Occipital lobe (tissue), 2 donors: ENCODE measurements around the gene SEBOX. TPM values are rescaled to one million over a fixed set of nuclear protein-coding genes. Genes with fewer than 3 reads are reported as not detected.
"Not testable (repeated sequence)": the region's sequence is repeated elsewhere in the genome, so short reads cannot be mapped to it uniquely, and the experiment has no call there.

Source experiments
- DNase-seq: peaks from one replicate; lab custom pipeline; 2025; lab: John Stamatoyannopoulos, UW
- total RNA-seq: library from RNA; depleted of rRNA; stranded (reverse); fragments of >200 nt; gene quantifications from one replicate; pipeline ENCODE4 v1.2.3, GENCODE V29; 2014

SEBOX gene
- total RNA-seq, 1 donor from 2014 or later, result not detected

GRCh38 chr17:28341516-28341915 lies 23.5 kb downstream of the SEBOX start:
- no peak for DNase-seq

DNA sequence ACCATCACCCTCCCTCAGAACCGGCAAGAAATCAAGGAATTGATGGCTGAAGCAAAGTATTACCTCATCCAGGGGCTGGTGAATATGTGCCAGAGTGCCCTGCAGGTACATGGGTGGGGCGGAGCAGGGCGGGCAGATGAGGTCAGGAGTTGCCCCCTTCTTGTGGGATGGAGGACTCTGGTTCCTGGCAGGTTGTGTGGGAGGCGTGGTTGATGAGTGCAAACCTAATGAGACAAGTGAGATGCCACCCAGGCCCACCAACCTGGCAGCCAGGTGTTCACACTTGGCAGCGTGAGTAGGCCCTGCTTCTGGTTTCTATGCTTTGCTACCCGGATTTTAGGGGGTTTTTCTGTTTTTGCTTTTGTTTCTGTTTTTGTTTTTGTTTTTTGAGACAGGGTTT lies 24.6 kb downstream of the SEBOX start:
- no peak for DNase-seq

DNA sequence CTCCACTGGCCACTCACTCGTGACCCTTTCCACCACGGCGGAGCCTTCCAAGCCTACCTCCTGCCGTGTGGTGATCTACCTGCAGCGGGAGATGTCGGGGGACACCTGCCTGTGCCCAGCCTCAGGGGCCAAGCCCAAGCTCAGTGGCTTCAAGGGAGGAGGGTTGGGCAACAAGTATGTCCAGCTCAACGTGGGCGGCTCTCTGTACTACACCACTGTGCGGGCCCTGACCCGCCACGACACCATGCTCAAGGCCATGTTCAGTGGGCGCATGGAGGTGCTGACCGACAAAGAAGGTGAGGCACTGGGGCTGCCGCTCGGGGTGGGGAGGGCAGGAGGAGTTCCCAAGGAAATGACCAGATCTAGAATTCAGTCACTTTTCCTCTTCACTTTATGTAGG lies 25.6 kb downstream of the SEBOX start:
- no peak for DNase-seq

GRCh38 chr17:28338769-28339212 lies 26.2 kb downstream of the SEBOX start:
- not testable (repeated sequence) for DNase-seq

GRCh38 chr17:28338056-28338768 lies 26.8 kb downstream of the SEBOX start:
- DNase-seq, result no peak

DNA sequence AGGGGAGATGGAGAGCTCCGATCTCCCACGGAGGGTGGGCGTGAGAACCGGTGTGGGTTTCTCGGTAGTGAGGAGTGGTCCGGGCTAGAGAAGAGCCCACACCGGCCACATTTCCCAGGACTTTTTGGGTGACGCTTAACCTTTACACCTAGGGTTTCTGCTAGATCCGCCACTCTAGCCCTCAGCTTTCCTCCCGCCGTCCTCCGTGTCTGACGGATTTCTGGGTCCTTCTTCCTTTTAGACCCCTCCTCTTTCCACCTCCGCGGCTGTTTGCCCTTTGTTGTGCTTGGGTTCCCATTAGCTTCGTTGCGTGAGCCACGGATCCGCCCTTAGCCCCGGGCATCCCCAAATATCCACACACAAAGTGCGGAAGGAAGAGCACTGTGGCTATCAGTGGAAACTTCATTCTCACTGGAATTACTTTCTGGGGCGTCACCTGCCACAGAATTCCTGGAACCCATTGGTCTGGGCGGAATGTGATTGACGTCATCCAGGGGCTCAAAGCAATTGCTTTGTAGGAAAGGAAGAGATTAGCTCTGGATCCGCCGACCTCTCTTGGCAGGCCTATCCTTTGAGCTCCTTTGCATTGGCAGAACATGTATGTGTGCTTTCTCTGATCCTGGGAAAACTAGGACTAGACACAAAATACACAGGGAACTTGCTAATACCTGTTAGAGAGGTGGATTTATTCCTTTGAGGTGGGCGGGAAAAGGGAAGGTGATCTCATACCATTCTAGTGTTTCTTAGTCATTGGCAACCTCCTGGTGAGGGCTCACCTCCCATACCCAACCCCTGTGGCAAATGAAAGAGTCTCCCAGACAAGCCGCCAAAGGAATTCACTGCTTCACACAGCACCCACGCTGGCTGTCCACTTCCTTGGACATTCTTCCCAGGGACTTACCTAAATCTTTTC lies 28.8 kb downstream of the SEBOX start:
- DNase-seq, result no peak

- peak; percentile 99 for DNase-seq
These were observed 29.6 kb downstream of the SEBOX start, which contains the start of the genes IFT20 and TNFAIP1 for GRCh38 chr17:28335201-28335958. Gene IFT20 (minus strand): TSS chr17:28335472. CDS start chr17:28331985, 3,487 bp downstream. Gene TNFAIP1 (plus strand): TSS chr17:28335761. CDS start chr17:28339522, 3,761 bp downstream.

GRCh38 chr17:28334666-28335200 lies 30.3 kb downstream of the SEBOX start:
- no peak for DNase-seq

- DNase-seq, result no peak
These were observed 30.8 kb downstream of the SEBOX start for GRCh38 chr17:28334171-28334570.

GRCh38 chr17:28333083-28333746 lies 31.8 kb downstream of the SEBOX start:
- DNase-seq, result no peak

- no peak for DNase-seq
These were observed 33.0 kb downstream of the SEBOX start for GRCh38 chr17:28331891-28332420.

GRCh38 chr17:28330671-28331070 lies 34.3 kb downstream of the SEBOX start:
- DNase-seq, result no peak

DNA sequence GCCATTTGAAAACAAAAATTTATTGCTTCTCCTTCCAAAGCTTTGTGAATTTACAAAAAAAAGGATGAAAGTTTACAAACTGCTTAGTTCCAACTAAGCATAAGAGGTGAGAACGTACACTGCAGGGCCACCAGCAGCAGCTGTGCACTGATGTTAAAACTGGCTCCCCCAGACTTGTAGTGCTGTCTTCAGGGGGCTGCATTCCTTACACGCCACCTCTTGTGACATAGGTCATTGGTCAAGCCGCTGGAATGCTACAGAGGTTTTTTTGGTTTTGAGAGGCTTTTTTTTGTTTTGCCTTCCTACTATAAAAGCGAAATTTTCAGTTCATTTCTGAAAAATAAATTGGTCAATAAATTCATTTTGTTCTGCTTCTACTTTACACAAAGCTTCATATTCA lies 36.7 kb downstream of the SEBOX start:
- DNase-seq, result no peak

- DNase-seq, result no peak
These were observed 37.3 kb downstream of the SEBOX start for GRCh38 chr17:28327709-28328108.

GRCh38 chr17:28327031-28327607 lies 37.9 kb downstream of the SEBOX start:
- no peak for DNase-seq

DNA sequence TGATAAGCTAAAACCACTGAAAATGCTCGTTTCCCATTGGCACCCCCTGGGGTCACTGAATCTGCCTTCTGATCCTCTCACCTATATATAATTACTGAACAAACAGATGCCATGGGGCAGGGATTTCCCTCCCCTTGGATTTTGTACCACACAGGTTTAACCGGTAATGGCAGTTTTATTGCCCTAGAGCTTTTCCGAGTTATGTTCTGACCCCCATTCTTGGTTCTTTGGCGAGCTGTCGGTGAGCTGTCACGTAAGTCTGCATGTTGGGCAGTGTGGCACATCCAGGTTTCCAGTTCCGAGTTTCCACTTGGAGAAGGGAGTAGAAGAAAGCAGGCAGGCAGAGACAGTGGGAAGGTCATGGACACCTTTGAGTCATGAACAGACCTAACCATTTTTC lies 38.9 kb downstream of the SEBOX start:
- DNase-seq, result no peak

GRCh38 chr17:28325211-28325610 lies 39.8 kb downstream of the SEBOX start:
- no peak for DNase-seq

GRCh38 chr17:28324781-28325180 lies 40.2 kb downstream of the SEBOX start:
- no peak for DNase-seq

GRCh38 chr17:28324267-28324745 lies 40.7 kb downstream of the SEBOX start:
- DNase-seq, result no peak
